ENCODE data around the gene AHDC1. TPM values are rescaled to one million over a fixed set of nuclear protein-coding genes. Genes with fewer than 3 reads are reported as not detected.

The AHDC1 gene
- total and polyA plus RNA-seq, 7 donors = 1.8 to 34.1 (median 12.1) TPM

- Histone ChIP-seq H3K27ac (no peak overlapping the region), H3K4me1 (peaks cover 0 to 6% (median 0%) of the 10 kb centered on the region in 4 donors), H3K9me3 (no peaks in the 10 kb centered on the region), H3K36me3 (no peaks in the 10 kb centered on the region), H3K4me3 (no peak overlapping the region), H3K27me3 (no peaks in the 10 kb centered on the region)
- no peak for TF ChIP-seq EP300 (IDR thresholded peaks at IDR 0.05)
- no peak for TF ChIP-seq CTCF (IDR thresholded peaks at IDR 0.05)
- no peak for TF ChIP-seq POLR2AphosphoS5 (IDR thresholded peaks at IDR 0.05)
- DNase-seq = no peak
- intact Hi-C loops (cut with DNase I) = no loop called here
- 76 to 86% methylated on average over 5 of the region's 5 CpGs for WGBS, 2 donors
Observed at GRCh38 chr1:27513528-27513927, 90.4 kb downstream of the AHDC1 start.

GRCh38 chr1:27509127-27510080, 94.5 kb downstream of the AHDC1 start:
- no peak overlapping the region for H3K4me3 ChIP-seq
- no peaks in the 10 kb centered on the region for H3K36me3 ChIP-seq
- DNase-seq = no peak
- intact Hi-C loops (cut with DNase I) = no loop called here
- H3K27ac ChIP-seq = peak overlapping the region in 1 of 4 donors; percentile 2
- H3K9me3 ChIP-seq = no peaks in the 10 kb centered on the region
- WGBS, 2 donors = 29 to 69% methylated on average over 9 of the region's 9 CpGs
- H3K4me1 ChIP-seq = peaks cover 0 to 15% (median 13%) of the 10 kb centered on the region in 4 donors
- no peak for TF ChIP-seq POLR2AphosphoS5 (IDR thresholded peaks at IDR 0.05)
- no peak for TF ChIP-seq POLR2A (IDR thresholded peaks at IDR 0.05)
- no peak for TF ChIP-seq EP300 (IDR thresholded peaks at IDR 0.05)
- TF ChIP-seq CTCF (IDR thresholded peaks at IDR 0.05) = no peak
- no peaks in the 10 kb centered on the region for H3K27me3 ChIP-seq

GRCh38 chr1:27507960-27508665, 95.8 kb downstream of the AHDC1 start:
- WGBS, 2 donors = 84 to 89% methylated on average over 6 of the region's 6 CpGs
- no peak for DNase-seq
- TF ChIP-seq CTCF (IDR thresholded peaks at IDR 0.05) (no peak), POLR2A (IDR thresholded peaks at IDR 0.05) (no peak), EP300 (IDR thresholded peaks at IDR 0.05) (no peak), POLR2AphosphoS5 (IDR thresholded peaks at IDR 0.05) (no peak)
- no peak overlapping the region for H3K4me3 ChIP-seq
- peak overlapping the region in 2 of 4 donors; percentile 18 to 30 for H3K27ac ChIP-seq
- H3K9me3 ChIP-seq = no peaks in the 10 kb centered on the region
- H3K27me3 ChIP-seq = no peaks in the 10 kb centered on the region
- peaks cover 0 to 28% (median 25%) of the 10 kb centered on the region in 4 donors for H3K4me1 ChIP-seq
- no peaks in the 10 kb centered on the region for H3K36me3 ChIP-seq
- intact Hi-C loops (cut with DNase I) = no loop called here

GRCh38 chr1:27506703-27507102, 97.2 kb downstream of the AHDC1 start:
- no peak overlapping the region for H3K4me3 ChIP-seq
- 92 to 93% methylated on average over 6 of the region's 6 CpGs for WGBS, 2 donors
- no peaks in the 10 kb centered on the region for H3K27me3 ChIP-seq
- H3K36me3 ChIP-seq = no peaks in the 10 kb centered on the region
- DNase-seq = no peak
- TF ChIP-seq POLR2AphosphoS5 (IDR thresholded peaks at IDR 0.05) (no peak), EP300 (IDR thresholded peaks at IDR 0.05) (no peak), POLR2A (IDR thresholded peaks at IDR 0.05) (no peak), CTCF (IDR thresholded peaks at IDR 0.05) (no peak)
- peak overlapping the region in 1 of 4 donors; percentile 99 for H3K27ac ChIP-seq
- intact Hi-C loops (cut with DNase I) = no loop called here
- H3K9me3 ChIP-seq = no peaks in the 10 kb centered on the region
- peaks cover 0 to 29% (median 26%) of the 10 kb centered on the region in 4 donors for H3K4me1 ChIP-seq

Data from sigmoid colon (tissue), 7 donors.